Islet of Langerhans (tissue), 1 donor: ENCODE data around the gene NOC2L.

Source experiments
- FAIRE-seq: peaks from one replicate; lab custom pipeline; 2011; peaks lifted over from hg19 to GRCh38; lab: Jason Lieb, UNC

Gene NOC2L

GRCh38 chr1:915295-916172 lies 43.5 kb downstream of the NOC2L start:
- FAIRE-seq = no peak

- FAIRE-seq = no peak
These were observed 44.2 kb downstream of the NOC2L start for GRCh38 chr1:914891-915280.

GRCh38 chr1:914131-914890 lies 44.7 kb downstream of the NOC2L start:
- no peak for FAIRE-seq

- FAIRE-seq = no peak
These were observed 45.4 kb downstream of the NOC2L start for GRCh38 chr1:913491-914130.

GRCh38 chr1:912740-913301 lies 46.2 kb downstream of the NOC2L start:
- no peak for FAIRE-seq

GRCh38 chr1:911875-912739 lies 46.9 kb downstream of the NOC2L start:
- no peak for FAIRE-seq

- FAIRE-seq = no peak
These were observed 48.0 kb downstream of the NOC2L start for GRCh38 chr1:910881-911721.

GRCh38 chr1:910311-910880 lies 48.7 kb downstream of the NOC2L start:
- no peak for FAIRE-seq

GRCh38 chr1:909861-910310 lies 49.2 kb downstream of the NOC2L start:
- no peak for FAIRE-seq

GRCh38 chr1:908661-909060 lies 50.4 kb downstream of the NOC2L start:
- FAIRE-seq = no peak

GRCh38 chr1:907611-908451 lies 51.2 kb downstream of the NOC2L start:
- FAIRE-seq = no peak

GRCh38 chr1:906600-907420 lies 52.2 kb downstream of the NOC2L start:
- no peak for FAIRE-seq

- FAIRE-seq = no peak
These were observed 53.1 kb downstream of the NOC2L start for GRCh38 chr1:905811-906599.

- no peak for FAIRE-seq
These were observed 53.8 kb downstream of the NOC2L start for GRCh38 chr1:905071-905749.

- no peak for FAIRE-seq
These were observed 54.6 kb downstream of the NOC2L start for GRCh38 chr1:904310-904950.

- no peak for FAIRE-seq
These were observed 55.3 kb downstream of the NOC2L start for GRCh38 chr1:903721-904271.
